Measurements from ENCODE around the gene RNASE1. TPM values are rescaled to one million over a fixed set of nuclear protein-coding genes. Genes with fewer than 3 reads are reported as not detected.
A peak's percentile ranks its signal among the peaks of the same experiment; 100 is the strongest.

The RNASE1 gene
- total RNA-seq, 1 experiment from 2014 or later: 6.2 TPM

- H3K27me3 Mint-ChIP-seq (ENCODE audit: low read depth): no peaks in the 10 kb centered on the region
- ATAC-seq (peak; percentile 80), DNase-seq (ENCODE audit: low spot score) (peak; percentile 51)
- ChIA-PET POLR2A (no interaction called here), CTCF (interaction anchor here (0.6 to 2.1 kb wide), 30 partner anchors 9 to 203 kb away, joined by 3 to 26 read pairs (median 4); partner anchors contain the start of gene RNASE6)
- H3K4me3 Mint-ChIP-seq: no peak overlapping the region
- TF ChIP-seq FOXP1 (CRISPR knock-in tag; IDR thresholded peaks at IDR 0.05; ENCODE audit: borderline replicate concordance): no peak
- no peak for TF ChIP-seq MXD4 (CRISPR knock-in tag; IDR thresholded peaks at IDR 0.05; ENCODE audit: borderline replicate concordance)
- TF ChIP-seq ATF6 (CRISPR knock-in tag; IDR thresholded peaks at IDR 0.05): no peak
- no peak for TF ChIP-seq ZBTB43 (CRISPR knock-in tag; IDR thresholded peaks at IDR 0.05)
- TF ChIP-seq TEAD1 (CRISPR knock-in tag; IDR thresholded peaks at IDR 0.05): no peak
- no peak for TF ChIP-seq ZNF219 (CRISPR knock-in tag; IDR thresholded peaks at IDR 0.05; ENCODE audit: borderline replicate concordance)
- TF ChIP-seq OVOL2 (CRISPR knock-in tag; IDR thresholded peaks at IDR 0.05; ENCODE audit: borderline replicate concordance): no peak
- TF ChIP-seq MLX (CRISPR knock-in tag; IDR thresholded peaks at IDR 0.05): no peak
- TF ChIP-seq CTCF (IDR thresholded peaks at IDR 0.05): no peak
- TF ChIP-seq CREM (CRISPR knock-in tag; IDR thresholded peaks at IDR 0.05): no peak
- no peak for TF ChIP-seq GTF2I (CRISPR knock-in tag; conservative IDR thresholded peaks at IDR 0.05)
- no peak for TF ChIP-seq ZNF317 (CRISPR knock-in tag; IDR thresholded peaks at IDR 0.05; ENCODE audit: borderline replicate concordance, low read depth)
- TF ChIP-seq HMGA2 (CRISPR knock-in tag; IDR thresholded peaks at IDR 0.05): no peak
- no peak for TF ChIP-seq ZMAT4 (CRISPR knock-in tag; IDR thresholded peaks at IDR 0.05)
- TF ChIP-seq PREB (CRISPR knock-in tag; IDR thresholded peaks at IDR 0.05; ENCODE audit: borderline replicate concordance): no peak
- TF ChIP-seq FOXJ3 (CRISPR knock-in tag; IDR thresholded peaks at IDR 0.05; ENCODE audit: borderline replicate concordance): no peak
- no peaks in the 10 kb centered on the region for H3K9me3 Mint-ChIP-seq
- peak overlapping the region; percentile 65; the same call in 1 of the 2 replicates for H3K27ac Mint-ChIP-seq
- peaks cover 9% of the 10 kb centered on the region for H3K4me1 Mint-ChIP-seq
- H3K36me3 Mint-ChIP-seq: no peaks in the 10 kb centered on the region
Measured at GRCh38 chr14:20836668-20837338, 34.2 kb upstream of the RNASE1 start.

GRCh38 chr14:20834899-20835298, 32.3 kb upstream of the RNASE1 start:
- no peak overlapping the region for H3K4me3 Mint-ChIP-seq
- H3K4me1 Mint-ChIP-seq: peaks cover 9% of the 10 kb centered on the region
- ATAC-seq (no peak), DNase-seq (ENCODE audit: low spot score) (no peak)
- ChIA-PET CTCF (interaction anchor here (1.0 to 2.3 kb wide), 3 partner anchors 23 to 136 kb away, joined by 3 to 6 read pairs (median 6); no protein-coding TSS in a partner anchor), POLR2A (no interaction called here)
- no peaks in the 10 kb centered on the region for H3K27me3 Mint-ChIP-seq (ENCODE audit: low read depth)
- H3K36me3 Mint-ChIP-seq: no peaks in the 10 kb centered on the region
- H3K9me3 Mint-ChIP-seq: no peaks in the 10 kb centered on the region
- H3K27ac Mint-ChIP-seq: no peak overlapping the region
- TF ChIP-seq KAT7 (CRISPR knock-in tag; IDR thresholded peaks at IDR 0.05; ENCODE audit: borderline replicate concordance) (no peak), GTF2I (CRISPR knock-in tag; conservative IDR thresholded peaks at IDR 0.05) (no peak), USF2 (CRISPR knock-in tag; IDR thresholded peaks at IDR 0.05) (no peak), ZNF232 (CRISPR knock-in tag; IDR thresholded peaks at IDR 0.05) (no peak), ZBTB21 (CRISPR knock-in tag; IDR thresholded peaks at IDR 0.05; ENCODE audit: borderline replicate concordance) (no peak), GRHL2 (CRISPR knock-in tag; IDR thresholded peaks at IDR 0.05; ENCODE audit: insufficient replicate concordance, severe bottlenecking) (no peak), MLX (CRISPR knock-in tag; IDR thresholded peaks at IDR 0.05) (no peak), ZBTB43 (CRISPR knock-in tag; IDR thresholded peaks at IDR 0.05) (no peak), CREB1 (CRISPR knock-in tag; IDR thresholded peaks at IDR 0.05) (no peak)

Data from WTC11 (cell line).